Fibroblast of skin of right biceps (primary cell): ENCODE data around the gene ZBTB38.

Experiments
- DNase-seq: peaks from one replicate; pipeline ENCODE4 v3.0.0-alpha.2; 2013

The ZBTB38 gene

DNA sequence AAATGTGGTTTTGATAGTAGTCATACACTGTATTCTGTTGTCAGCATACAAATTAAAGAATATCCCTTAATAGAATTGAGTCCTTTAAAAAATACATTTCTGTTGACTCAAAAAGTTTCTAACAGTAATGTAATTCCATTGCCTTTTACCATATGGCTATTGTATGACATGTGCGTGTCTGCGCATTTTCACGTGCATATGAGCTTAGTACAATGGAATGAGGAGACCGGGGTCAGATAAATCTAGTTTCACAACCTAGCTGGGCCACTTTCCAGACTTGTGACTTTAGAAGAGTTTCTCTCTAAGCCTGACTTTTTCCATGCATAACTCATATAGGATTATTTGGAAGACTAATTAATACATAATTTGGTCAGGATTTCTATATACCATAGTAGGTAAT is 38.7 kb downstream of the ZBTB38 start:
- DNase-seq: peak; percentile 99

DNA sequence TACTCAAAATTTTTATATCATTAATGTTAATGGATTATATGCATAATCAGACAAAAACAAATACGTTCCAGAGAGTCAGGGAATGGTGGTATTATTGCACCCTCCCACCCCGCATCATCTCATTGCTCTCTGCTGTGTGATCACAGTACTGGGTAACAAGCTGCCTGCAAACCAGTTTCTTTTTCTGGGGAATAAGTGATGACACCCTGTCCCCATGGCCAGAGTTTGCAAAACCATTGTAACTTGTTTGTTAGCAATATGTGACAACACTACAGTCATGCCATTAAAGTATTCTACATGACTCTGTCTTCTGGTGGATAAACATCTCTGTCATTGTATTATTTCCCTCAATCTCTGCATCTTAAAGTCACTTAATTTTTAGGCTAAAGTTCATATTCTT is 39.5 kb downstream of the ZBTB38 start:
- DNase-seq: no peak

DNA sequence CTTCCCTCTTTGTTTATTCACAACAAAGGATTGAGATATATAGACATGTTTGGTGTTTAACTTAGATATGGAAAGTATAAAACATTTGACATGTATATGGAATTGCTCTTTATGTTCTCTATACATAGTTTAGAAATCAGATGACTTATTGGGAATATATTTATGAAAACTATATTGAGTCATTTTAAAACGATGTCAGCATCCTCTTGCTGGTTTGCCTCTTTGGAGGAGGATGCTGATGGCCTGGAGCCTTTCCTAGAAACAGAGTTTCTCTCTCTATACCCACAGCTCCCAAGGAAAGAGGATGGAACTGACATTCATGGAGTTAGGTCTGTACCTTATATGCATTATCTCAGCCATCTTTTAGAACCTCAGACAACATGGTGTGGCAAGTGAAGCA is 40.3 kb downstream of the ZBTB38 start:
- DNase-seq: peak; percentile 65

DNA sequence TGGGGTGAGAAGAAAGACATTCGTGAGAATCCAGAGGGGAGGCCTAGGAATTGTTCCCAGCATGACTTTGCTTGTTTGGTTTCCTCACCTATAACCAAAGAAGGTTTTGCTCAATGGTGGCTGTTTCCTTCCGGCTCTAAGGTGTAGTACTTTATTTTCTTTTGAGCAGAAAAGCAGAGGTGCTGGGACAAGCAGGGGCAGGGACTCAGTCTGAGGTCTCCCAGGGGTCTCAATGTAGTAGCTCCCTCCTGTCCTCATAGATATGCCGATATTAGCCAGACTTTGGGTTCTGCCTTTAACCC is 41.6 kb downstream of the ZBTB38 start:
- DNase-seq: no peak

DNA sequence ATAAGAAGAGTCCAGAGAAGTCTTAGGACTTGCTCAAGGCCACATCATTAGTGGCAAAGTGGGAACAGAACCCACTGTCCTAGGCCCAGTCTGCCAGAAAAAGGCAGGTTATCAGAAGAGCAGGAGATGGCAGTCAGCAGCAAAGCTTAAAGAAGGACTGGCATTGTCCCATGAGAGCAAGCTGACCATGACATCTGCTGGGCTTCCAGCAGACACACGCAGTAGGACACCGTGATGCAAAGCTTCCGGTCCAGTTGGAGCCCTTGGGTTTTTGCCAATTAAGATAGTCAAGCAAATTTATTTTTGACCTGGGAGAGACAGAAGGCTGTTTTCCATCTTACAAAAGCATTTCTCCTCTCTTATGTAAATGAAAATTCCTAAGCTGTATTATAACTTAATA is 42.1 kb downstream of the ZBTB38 start:
- DNase-seq: no peak

DNA sequence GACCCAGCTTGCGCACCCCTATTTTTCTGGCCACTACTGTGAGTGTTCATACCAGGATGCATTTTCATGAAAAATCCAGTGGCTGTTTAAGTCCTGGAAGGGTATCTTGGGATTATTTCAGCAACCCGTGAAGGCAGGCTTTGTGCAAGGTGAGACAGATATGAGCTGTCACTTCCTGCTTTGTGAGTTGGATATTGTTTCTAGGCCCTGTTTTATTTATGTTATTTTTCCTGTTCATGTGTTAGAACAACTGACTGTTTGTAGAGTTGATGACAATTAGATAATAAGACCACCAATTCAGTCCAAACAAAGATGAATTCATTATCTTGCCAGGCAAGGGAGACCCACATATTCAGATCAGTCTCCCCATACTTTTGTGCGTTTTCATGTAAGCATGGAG is 42.5 kb downstream of the ZBTB38 start:
- DNase-seq: no peak

DNA sequence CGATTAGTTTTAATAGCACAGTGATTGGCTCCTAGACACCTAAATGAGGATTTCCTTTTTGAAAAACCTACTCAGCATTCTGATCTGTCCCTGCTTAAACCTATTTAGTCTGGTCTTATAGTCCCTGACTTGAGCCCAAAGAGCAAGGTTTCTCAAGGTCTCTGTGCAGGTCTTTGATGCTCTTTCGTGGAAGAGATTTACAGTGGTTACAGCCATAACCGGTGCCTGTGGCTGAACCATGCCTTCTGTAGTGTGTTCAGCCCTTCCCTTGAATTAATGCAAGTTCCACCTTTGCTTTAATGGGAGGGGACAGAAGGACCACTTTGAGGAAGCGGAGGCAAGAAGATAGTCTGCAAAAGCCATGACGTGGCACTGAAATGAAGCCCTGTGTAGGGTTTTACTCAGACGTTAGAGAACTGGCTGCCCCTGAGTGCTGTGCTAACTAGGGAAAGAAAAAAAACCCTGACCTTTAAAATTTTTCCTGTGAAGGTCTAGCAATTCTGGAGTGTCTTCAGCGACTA is 43.0 kb downstream of the ZBTB38 start:
- no peak for DNase-seq

DNA sequence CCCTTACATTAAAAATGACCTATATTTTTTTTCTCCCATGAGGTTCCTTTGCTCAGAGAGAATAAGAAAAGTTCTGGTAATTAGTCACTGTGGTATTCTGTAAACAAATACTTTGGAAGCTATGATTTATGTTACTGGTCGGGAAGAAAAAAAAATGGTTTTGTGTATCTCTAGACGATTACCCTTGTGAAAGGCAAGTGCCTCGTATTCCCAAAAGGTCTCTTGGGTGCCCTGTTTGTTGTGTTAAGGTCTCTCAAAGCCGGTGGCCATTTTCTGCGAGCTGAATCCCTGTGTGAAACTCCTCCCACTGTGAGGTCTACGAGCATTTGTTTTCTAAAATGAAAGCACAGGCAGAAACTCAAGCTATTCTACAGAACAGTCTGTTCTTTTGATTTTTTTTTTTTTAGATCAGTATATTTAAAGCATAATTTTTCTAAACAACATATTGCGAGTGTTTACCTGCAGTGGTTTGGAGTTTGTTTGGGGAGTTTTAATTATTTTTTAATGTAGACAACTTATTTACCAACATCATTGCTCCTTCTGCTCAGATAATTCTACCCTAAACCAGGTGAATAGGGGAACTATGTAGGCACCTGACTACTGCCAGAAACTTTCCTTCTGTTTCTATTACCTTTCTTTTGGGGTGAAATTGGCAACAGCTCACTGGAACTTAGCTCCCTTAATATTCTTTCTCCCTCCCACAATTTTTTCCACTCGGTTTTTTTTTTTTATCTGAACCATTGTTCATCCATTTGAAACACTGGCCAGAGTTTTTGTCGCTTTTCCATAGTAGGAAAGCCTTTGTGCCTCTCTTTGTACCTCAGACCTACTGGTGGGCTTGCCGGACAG is 44.0 kb downstream of the ZBTB38 start:
- peak; percentile 76 for DNase-seq

DNA sequence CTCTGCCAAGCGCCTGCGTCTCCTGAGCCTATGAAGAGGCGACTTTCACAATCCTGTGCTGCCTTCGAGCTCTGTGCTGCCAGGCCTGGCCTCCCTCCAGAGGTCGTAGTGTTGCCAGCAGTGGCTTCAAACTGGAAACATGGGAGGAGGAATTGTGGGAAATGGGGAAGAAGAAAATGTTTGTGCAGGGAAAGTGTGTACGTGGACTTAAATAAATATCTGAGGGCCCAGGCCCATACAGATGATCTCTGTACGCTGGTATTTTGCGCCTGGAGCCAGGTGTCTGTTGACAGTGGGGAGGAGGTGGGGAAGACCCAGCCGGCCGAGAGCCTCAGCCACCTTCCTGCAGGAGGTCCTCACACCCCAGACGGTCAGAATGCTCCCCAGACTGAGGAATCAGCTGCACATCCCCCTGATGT is 44.6 kb downstream of the ZBTB38 start:
- no peak for DNase-seq

DNA sequence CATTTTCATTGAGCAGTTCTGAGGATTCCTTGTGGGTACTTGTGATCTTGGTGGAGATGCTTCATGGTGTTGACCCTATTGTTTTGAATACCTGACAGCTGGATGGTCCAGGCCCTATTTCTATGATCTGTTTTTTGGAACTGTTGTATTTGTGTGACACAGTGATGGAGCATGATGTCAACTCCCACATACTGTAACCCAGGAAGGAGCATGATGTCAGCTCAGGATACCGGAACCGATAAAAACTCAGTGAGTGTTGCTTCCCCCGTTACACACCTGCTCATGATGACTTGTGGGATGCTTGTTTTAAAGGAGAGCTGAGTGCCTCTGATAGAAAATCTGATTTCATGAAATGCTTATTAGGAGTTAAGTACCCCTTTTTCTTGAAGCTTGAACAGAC is 45.1 kb downstream of the ZBTB38 start:
- DNase-seq: no peak

DNA sequence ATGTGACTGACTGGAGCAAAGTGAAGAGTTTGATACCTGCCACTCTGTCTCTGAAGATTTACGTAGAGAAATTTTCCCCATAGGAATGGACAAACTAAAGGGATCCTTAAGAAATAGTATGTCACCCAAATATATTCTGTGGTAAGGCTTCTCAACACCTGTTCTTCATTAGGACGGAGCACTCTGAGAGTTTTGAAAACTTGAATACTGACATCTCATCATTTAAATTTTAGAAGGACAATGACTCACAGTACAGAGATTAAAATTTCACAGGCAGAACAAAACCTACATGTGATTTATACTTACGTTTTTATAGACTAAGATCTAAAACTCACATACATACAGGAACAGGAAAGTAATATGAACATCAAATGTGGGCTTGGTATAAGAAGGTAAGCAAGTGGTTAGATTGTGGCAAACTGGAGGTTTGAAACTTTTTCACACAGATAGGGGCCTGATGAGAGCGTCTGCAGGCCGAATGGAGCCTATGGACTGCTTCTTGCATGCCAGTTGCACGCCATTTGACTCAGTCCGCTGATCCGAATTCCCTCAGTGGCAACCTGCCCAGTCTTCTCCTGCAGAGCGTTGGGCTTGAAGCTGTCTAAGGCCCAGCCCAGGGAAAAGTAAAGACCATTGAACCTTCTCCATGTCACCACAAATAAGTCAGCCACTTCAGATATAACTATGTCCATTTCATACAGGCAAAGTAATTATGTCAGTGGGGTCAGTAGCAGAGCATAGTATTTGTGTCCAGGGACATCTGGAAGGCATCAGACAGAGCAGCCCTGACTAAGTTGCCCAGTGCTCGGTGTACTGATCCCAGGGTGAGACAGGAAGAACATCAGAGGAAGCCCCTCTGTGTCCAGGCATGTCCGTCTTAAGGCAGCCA is 45.7 kb downstream of the ZBTB38 start:
- peak; percentile 86 for DNase-seq

DNA sequence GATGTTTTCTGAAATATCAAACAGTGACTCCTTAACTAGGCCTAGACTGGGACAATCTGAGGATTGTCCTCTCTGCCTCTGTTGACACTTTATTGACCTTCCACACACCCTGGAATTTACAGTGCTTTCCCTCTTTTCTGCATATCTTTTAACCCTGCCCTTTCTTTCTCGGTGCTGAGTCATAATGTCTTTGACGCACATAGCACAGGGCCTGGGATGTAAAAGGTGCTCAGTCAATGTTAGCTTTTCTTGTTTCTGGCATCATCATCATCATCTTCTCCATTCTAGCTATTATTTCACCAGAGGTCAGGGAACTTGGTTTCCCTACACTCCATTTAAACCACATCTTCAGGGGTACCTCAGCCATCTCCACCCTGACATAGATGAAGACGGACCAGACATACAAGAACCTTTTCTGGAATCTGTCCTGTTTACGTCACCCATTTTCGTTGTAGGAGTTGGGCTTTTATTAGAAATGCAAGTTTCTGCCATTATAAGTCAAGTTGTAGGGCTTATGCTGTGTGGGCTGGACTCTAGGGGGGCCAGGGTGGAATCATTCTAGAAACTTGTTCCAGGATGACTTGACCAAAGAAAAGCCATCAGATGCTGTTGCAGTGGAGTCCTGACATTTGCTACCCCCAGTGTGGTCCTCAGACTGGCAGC is 46.6 kb downstream of the ZBTB38 start:
- DNase-seq: no peak

DNA sequence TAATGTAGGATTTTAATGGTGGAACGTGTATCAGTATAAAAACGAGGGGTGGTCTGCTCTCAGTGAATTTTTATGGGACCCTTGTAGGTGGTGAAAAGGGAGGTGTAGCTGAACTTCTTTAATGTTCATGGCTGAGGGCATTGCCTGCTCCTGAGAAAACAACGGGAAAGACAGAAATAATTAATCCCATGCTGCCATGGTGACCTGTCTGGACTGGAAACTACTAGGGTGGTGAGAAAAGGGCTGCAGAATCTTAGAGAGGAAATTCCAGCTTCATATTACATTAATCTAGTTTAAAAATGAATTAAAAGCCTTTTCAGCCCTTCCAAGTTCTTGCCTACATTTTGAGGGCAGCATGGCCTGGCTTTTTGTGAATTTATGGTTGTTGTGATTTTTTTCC is 47.6 kb downstream of the ZBTB38 start:
- DNase-seq: no peak
